Activated CD8-positive, alpha-beta T cell treated with anti-CD3 and anti-CD28 coated beads for 36 hours (primary cell): ENCODE data around the gene CLTRN. TPM values are rescaled to one million over a fixed set of nuclear protein-coding genes. Genes with fewer than 3 reads are reported as not detected.

Source experiments
- ATAC-seq: fragments of 200-7000 bp; cut with Tn5 transposase; one replicate; pipeline ENCODE4 v1.10.0; 2021; ENCODE audit warnings: mild to moderate bottlenecking, moderate library complexity
- CTCF ChIA-PET: fragments of 350-600 bp; sonication (Branson Sonifier 250); formaldehyde crosslinking; loops from one replicate; lab custom pipeline; 2021; ENCODE audit warnings: antibody characterized with exemption; lab: Charles Lee
- POLR2A ChIA-PET: fragments of 350-600 bp; sonication (Branson Sonifier 250); formaldehyde crosslinking; loops from one replicate; lab custom pipeline; 2021; ENCODE audit warnings: antibody characterized with exemption; lab: Charles Lee
- DNase-seq: peaks from one replicate; pipeline ENCODE4 v3.0.0-alpha.2; 2020
- H3K27ac Mint-ChIP-seq: one replicate; pipeline ENCODE4 v1.8.0; 2021; ENCODE audit warnings: mild to moderate bottlenecking, mixed read lengths
- H3K27me3 Mint-ChIP-seq: one replicate; pipeline ENCODE4 v1.8.0; 2021; ENCODE audit warnings: mixed read lengths
- H3K36me3 Mint-ChIP-seq: one replicate; pipeline ENCODE4 v1.8.0; 2021; ENCODE audit warnings: low read depth, mixed read lengths
- H3K4me1 Mint-ChIP-seq: one replicate; pipeline ENCODE4 v1.8.0; 2021; ENCODE audit warnings: low read depth, mixed read lengths
- H3K4me3 Mint-ChIP-seq: one replicate; pipeline ENCODE4 v1.8.0; 2021; ENCODE audit warnings: mild to moderate bottlenecking, moderate library complexity, mixed read lengths
- H3K9me3 Mint-ChIP-seq: one replicate; pipeline ENCODE4 v1.8.0; 2021; ENCODE audit warnings: mixed read lengths
- CTCF ChIP-seq: fragments of 200-600 bp; IDR thresholded peaks from one replicate; pipeline ENCODE4 v1.8.0; 2022; ENCODE audit warnings: antibody characterized with exemption, mild to moderate bottlenecking
- intact Hi-C: fragments of 100-400 bp; cut with micrococcal nuclease; formaldehyde crosslinking; loops from one replicate; pipeline ENCODE4 v1.10.0; 2022
- total RNA-seq, 2 experiments: library from RNA; stranded (reverse); gene quantifications; one replicate each; pipeline ENCODE4 v1.2.3, GENCODE V29; 2021

Gene CLTRN
- total RNA-seq, 2 experiments from 2014 or later, result 0.38 to 0.58 TPM

GRCh38 chrX:15679246-15679645 lies 14.6 kb upstream of the CLTRN start:
- Mint-ChIP-seq H3K36me3 (peaks cover 11% of the 10 kb centered on the region), H3K27me3 (no peaks in the 10 kb centered on the region), H3K27ac (no peak overlapping the region), H3K9me3 (no peaks in the 10 kb centered on the region), H3K4me3 (no peak overlapping the region), H3K4me1 (peaks cover 26% of the 10 kb centered on the region)
- no peak for TF ChIP-seq CTCF
- intact Hi-C loops, result no loop called here
- ChIA-PET CTCF (no interaction called here), POLR2A (no interaction called here)
- DNase-seq, result no peak
- no peak for ATAC-seq

- peaks cover 11% of the 10 kb centered on the region for H3K36me3 Mint-ChIP-seq
- no peaks in the 10 kb centered on the region for H3K27me3 Mint-ChIP-seq
- H3K4me3 Mint-ChIP-seq, result no peak overlapping the region
- POLR2A ChIA-PET, result no interaction called here
- H3K9me3 Mint-ChIP-seq, result no peaks in the 10 kb centered on the region
- CTCF ChIA-PET, result no interaction called here
- H3K27ac Mint-ChIP-seq, result no peak overlapping the region
- no peak for TF ChIP-seq CTCF
- DNase-seq (no peak), ATAC-seq (no peak)
- intact Hi-C loops, result no loop called here
- peaks cover 26% of the 10 kb centered on the region for H3K4me1 Mint-ChIP-seq
Measured at GRCh38 chrX:15678339-15678738, 13.7 kb upstream of the CLTRN start.

GRCh38 chrX:15676886-15677285 lies 12.3 kb upstream of the CLTRN start:
- H3K9me3 Mint-ChIP-seq, result no peaks in the 10 kb centered on the region
- no peaks in the 10 kb centered on the region for H3K27me3 Mint-ChIP-seq
- no peak for TF ChIP-seq CTCF
- DNase-seq (no peak), ATAC-seq (no peak)
- H3K4me3 Mint-ChIP-seq, result no peak overlapping the region
- H3K4me1 Mint-ChIP-seq, result peaks cover 26% of the 10 kb centered on the region
- ChIA-PET CTCF (interaction anchor here (1.6 kb wide), 1 partner anchor 11 kb away, joined by 5 read pairs; no protein-coding TSS in a partner anchor), POLR2A (interaction anchor here (0.7 to 1.1 kb wide), 2 partner anchors 9 to 73 kb away, joined by 3 to 4 read pairs; no protein-coding TSS in a partner anchor)
- intact Hi-C loops, result no loop called here
- H3K27ac Mint-ChIP-seq, result no peak overlapping the region
- peaks cover 11% of the 10 kb centered on the region for H3K36me3 Mint-ChIP-seq

GRCh38 chrX:15675490-15675921 lies 10.9 kb upstream of the CLTRN start:
- H3K9me3 Mint-ChIP-seq, result no peaks in the 10 kb centered on the region
- no peak for TF ChIP-seq CTCF
- no peaks in the 10 kb centered on the region for H3K27me3 Mint-ChIP-seq

GRCh38 chrX:15674841-15675489 lies 10.4 kb upstream of the CLTRN start:
- peak; percentile 83 for ATAC-seq
- CTCF ChIA-PET, result no interaction called here

More at GRCh38 chrX:15675490-15675921, 10.9 kb upstream of the CLTRN start:
- DNase-seq, result peak; percentile 90
- H3K4me1 Mint-ChIP-seq, result peaks cover 22% of the 10 kb centered on the region
- H3K27ac Mint-ChIP-seq, result no peak overlapping the region
- intact Hi-C loops, result no loop called here
- no peak overlapping the region for H3K4me3 Mint-ChIP-seq
- H3K36me3 Mint-ChIP-seq, result peaks cover 7% of the 10 kb centered on the region
- ChIA-PET CTCF (no interaction called here), POLR2A (interaction anchor here (0.6 to 1.1 kb wide), 3 partner anchors 10 to 1151 kb away, joined by 3 to 4 read pairs (median 3); partner anchors contain the start of gene CA5B)
- ATAC-seq, result peak; percentile 76

More at GRCh38 chrX:15674841-15675489, 10.4 kb upstream of the CLTRN start:
- TF ChIP-seq CTCF, result no peak
- H3K27ac Mint-ChIP-seq, result no peak overlapping the region
- intact Hi-C loops, result no loop called here
- peak; percentile 93 for DNase-seq
- peaks cover 6% of the 10 kb centered on the region for H3K36me3 Mint-ChIP-seq
- no peak overlapping the region for H3K4me3 Mint-ChIP-seq
- H3K9me3 Mint-ChIP-seq, result no peaks in the 10 kb centered on the region
- H3K27me3 Mint-ChIP-seq, result no peaks in the 10 kb centered on the region
- POLR2A ChIA-PET, result interaction anchor here (0.6 to 1.4 kb wide), 3 partner anchors 14 to 1151 kb away, joined by 3 to 5 read pairs (median 3); partner anchors contain the start of gene CA5B
- peaks cover 18% of the 10 kb centered on the region for H3K4me1 Mint-ChIP-seq
